Panc1 (cell line): Measurements from ENCODE around the gene TMEM259. TPM values are rescaled to one million over a fixed set of nuclear protein-coding genes. Genes with fewer than 3 reads are reported as not detected.

Experiments used
- ATAC-seq: fragments of 200-7000 bp; cut with Tn5 transposase; 2 replicates; pipeline ENCODE4 v1.9.1; 2020; ENCODE audit warnings: mild to moderate bottlenecking, moderate library complexity
- BruUV-seq: library from RNA; stranded (reverse); fragments of 400-500 nt; replicated peaks from 2 replicates; lab custom pipeline; 2021; lab: Mats Ljungman, UMichigan
- CTCF ChIA-PET: fragments of 300-600 bp; sonication (Branson Sonifier 250); formaldehyde crosslinking; loops from one replicate; lab custom pipeline; 2022; ENCODE audit warnings: antibody characterized with exemption; lab: Charles Lee
- POLR2A ChIA-PET: fragments of 300-600 bp; sonication (Branson Sonifier 250); formaldehyde crosslinking; loops from one replicate; lab custom pipeline; 2022; ENCODE audit warnings: antibody characterized with exemption; lab: Charles Lee
- DNase-seq: peaks from one replicate; pipeline ENCODE4 v3.0.0-alpha.2; 2010; ENCODE audit warnings: low read depth, low spot score
- H3K27ac ChIP-seq: 2 replicates; pipeline ENCODE4 v1.5.1; 2011; ENCODE audit warnings: mild to moderate bottlenecking, low read length, inconsistent platforms
- H3K27me3 ChIP-seq: fragments of 200-500 bp; sonication (Bioruptor generic); 2 replicates; pipeline ENCODE4 v1.6.0; 2014; ENCODE audit warnings: low read length, inconsistent platforms; ENCODE audit not compliant: control insufficient read depth, insufficient read depth
- H3K36me3 ChIP-seq: fragments of 200-500 bp; sonication (Bioruptor generic); 2 replicates; pipeline ENCODE4 v1.5.1; 2014; ENCODE audit warnings: inconsistent platforms, mild to moderate bottlenecking, low read length, moderate library complexity; ENCODE audit not compliant: control insufficient read depth, insufficient read depth
- H3K4me1 ChIP-seq: 2 replicates; pipeline ENCODE4 v1.5.1; 2011; ENCODE audit warnings: inconsistent platforms, mild to moderate bottlenecking, low read length, moderate library complexity; ENCODE audit not compliant: control insufficient read depth, insufficient read depth
- H3K4me3 ChIP-seq, 2 experiments: 2 replicates each; pipeline ENCODE4 v1.5.1; 2011 to 2012; ENCODE audit warnings: low read depth in 2 of 2, low read length in 2 of 2, mild to moderate bottlenecking in 2 of 2, inconsistent platforms in 1 of 2, moderate library complexity in 1 of 2
- H3K9me3 ChIP-seq: fragments of 200-500 bp; sonication (Bioruptor generic); 2 replicates; pipeline ENCODE4 v1.5.1; 2014; ENCODE audit warnings: low read depth, mild to moderate bottlenecking, inconsistent platforms, low read length, moderate library complexity; ENCODE audit not compliant: control insufficient read depth, insufficient read depth
- POLR2AphosphoS5 ChIP-seq: IDR thresholded peaks from 2 replicates; pipeline ENCODE4 v1.6.1; 2012; ENCODE audit warnings: mild to moderate bottlenecking, low read depth, low read length, moderate library complexity
- SIN3A ChIP-seq: IDR thresholded peaks from 2 replicates; pipeline ENCODE4 v1.6.1; 2012; ENCODE audit warnings: low read depth, mild to moderate bottlenecking, low read length, moderate library complexity, borderline replicate concordance; ENCODE audit not compliant: insufficient read depth
- TCF7L2 ChIP-seq: IDR thresholded peaks from 2 replicates; pipeline ENCODE4 v1.6.1; 2011; ENCODE audit warnings: mild to moderate bottlenecking, low read depth, low read length, inconsistent platforms
- in situ Hi-C: cut with HindIII; loops from 2 replicates; pipeline ENCODE4 v1.10.0; 2016; ENCODE audit warnings: low sequenced_read_pairs, low pct_unique_long_range_greater_than_20kb
- intact Hi-C: fragments of 100-400 bp; cut with micrococcal nuclease; formaldehyde crosslinking; loops from one replicate; pipeline ENCODE4 v1.10.0; 2022; ENCODE audit not compliant: unreplicated experiment
- total RNA-seq: library from RNA; stranded (reverse); gene quantifications from one replicate; pipeline ENCODE4 v1.2.1, GENCODE V29; 2021; ENCODE audit not compliant: unreplicated experiment
- TF ChIP-seq, protein P1 (sequence below): fragments of 450-650 bp; IDR thresholded peaks from 2 replicates; pipeline ENCODE4 v1.5.1; 2017; ENCODE audit warnings: mild to moderate bottlenecking
- TF ChIP-seq, protein P2 (sequence below), 2 experiments: IDR thresholded peaks; 2 replicates each; pipeline ENCODE4 v1.6.1; 2011 to 2012; ENCODE audit warnings: low read depth in 2 of 2, control low read depth in 1 of 2, low read length in 1 of 2, mild to moderate bottlenecking in 1 of 2, moderate library complexity in 1 of 2; ENCODE audit not compliant: insufficient read depth in 1 of 2

The TMEM259 gene
- total RNA-seq, 1 experiment from 2014 or later = 193 TPM

DNA sequence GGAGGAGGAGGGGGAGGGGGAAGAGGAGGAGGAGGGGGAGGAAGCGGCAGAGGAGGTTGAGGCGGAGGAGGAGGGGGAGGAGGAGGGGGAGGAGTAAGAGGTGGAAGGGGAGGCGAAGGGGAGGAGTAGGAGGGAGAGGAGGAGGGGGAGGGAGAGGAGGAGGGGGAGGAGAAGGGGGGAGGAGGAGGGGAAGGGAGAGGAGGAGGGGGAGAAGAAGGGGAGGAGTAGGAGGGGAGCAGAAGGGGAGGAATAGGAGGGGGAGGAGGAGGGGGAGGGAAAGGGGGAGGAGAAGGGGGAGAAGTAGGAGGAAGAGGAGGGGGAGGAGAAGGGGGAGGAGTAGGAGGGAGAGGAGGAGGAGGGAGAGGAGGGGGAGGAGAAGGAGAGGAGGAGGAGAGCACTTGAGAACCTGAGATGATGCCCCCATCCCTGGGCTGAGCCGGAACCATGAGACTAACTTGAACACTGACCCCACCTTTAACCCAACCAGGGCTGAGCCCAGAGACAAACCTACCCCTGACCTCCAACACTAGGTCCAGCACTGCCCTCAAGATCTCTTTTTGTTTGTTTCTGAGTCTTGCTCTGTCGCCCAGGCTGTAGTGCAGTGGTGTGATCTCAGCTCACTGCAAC lies 31.5 kb upstream of the TMEM259 start:
- 0 out of 2 replicates have a peak, but pooled peaks have one; percentile 39 for ATAC-seq

DNA sequence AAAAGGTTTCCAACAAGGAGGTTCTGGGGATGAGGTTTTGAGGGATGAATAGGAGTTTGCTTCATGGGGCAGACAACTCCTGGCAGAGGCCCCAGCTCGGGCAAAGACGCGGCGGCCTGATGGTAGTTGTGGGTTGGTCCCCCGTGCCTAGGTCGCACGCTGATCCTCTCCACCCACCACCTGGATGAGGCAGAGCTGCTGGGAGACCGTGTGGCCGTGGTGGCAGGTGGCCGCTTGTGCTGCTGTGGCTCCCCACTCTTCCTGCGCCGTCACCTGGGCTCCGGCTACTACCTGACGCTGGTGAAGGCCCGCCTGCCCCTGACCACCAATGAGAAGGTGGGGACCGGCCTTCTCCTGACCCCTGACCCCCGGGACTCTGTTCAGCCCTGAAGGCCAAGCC lies 30.9 kb upstream of the TMEM259 start:
- no peaks in the 10 kb centered on the region for H3K4me1 ChIP-seq
- CTCF ChIA-PET = no interaction called here
- intact Hi-C loops (no loop called here), in situ Hi-C loops (no loop called here)
- H3K9me3 ChIP-seq = no peaks in the 10 kb centered on the region
- no peak for TF ChIP-seq POLR2AphosphoS5
- TF ChIP-seq SIN3A = no peak
- TF ChIP-seq, protein P1, sequence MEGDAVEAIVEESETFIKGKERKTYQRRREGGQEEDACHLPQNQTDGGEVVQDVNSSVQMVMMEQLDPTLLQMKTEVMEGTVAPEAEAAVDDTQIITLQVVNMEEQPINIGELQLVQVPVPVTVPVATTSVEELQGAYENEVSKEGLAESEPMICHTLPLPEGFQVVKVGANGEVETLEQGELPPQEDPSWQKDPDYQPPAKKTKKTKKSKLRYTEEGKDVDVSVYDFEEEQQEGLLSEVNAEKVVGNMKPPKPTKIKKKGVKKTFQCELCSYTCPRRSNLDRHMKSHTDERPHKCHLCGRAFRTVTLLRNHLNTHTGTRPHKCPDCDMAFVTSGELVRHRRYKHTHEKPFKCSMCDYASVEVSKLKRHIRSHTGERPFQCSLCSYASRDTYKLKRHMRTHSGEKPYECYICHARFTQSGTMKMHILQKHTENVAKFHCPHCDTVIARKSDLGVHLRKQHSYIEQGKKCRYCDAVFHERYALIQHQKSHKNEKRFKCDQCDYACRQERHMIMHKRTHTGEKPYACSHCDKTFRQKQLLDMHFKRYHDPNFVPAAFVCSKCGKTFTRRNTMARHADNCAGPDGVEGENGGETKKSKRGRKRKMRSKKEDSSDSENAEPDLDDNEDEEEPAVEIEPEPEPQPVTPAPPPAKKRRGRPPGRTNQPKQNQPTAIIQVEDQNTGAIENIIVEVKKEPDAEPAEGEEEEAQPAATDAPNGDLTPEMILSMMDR = no peak
- no TSS peak for BruUV-seq
- DNase-seq = no peak
- H3K4me3 ChIP-seq = no peak overlapping the region
- ATAC-seq = no peak
- POLR2A ChIA-PET = no interaction called here
- H3K27me3 ChIP-seq = no peaks in the 10 kb centered on the region
- no peak overlapping the region for H3K27ac ChIP-seq
- no peaks in the 10 kb centered on the region for H3K36me3 ChIP-seq

More for the DNA sequence above, 31.5 kb upstream of the TMEM259 start:
- in situ Hi-C loops = no loop called here
- H3K36me3 ChIP-seq = no peaks in the 10 kb centered on the region
- intact Hi-C loops = no loop called here
- no peaks in the 10 kb centered on the region for H3K4me1 ChIP-seq
- no peak for DNase-seq
- TF ChIP-seq, protein P2, sequence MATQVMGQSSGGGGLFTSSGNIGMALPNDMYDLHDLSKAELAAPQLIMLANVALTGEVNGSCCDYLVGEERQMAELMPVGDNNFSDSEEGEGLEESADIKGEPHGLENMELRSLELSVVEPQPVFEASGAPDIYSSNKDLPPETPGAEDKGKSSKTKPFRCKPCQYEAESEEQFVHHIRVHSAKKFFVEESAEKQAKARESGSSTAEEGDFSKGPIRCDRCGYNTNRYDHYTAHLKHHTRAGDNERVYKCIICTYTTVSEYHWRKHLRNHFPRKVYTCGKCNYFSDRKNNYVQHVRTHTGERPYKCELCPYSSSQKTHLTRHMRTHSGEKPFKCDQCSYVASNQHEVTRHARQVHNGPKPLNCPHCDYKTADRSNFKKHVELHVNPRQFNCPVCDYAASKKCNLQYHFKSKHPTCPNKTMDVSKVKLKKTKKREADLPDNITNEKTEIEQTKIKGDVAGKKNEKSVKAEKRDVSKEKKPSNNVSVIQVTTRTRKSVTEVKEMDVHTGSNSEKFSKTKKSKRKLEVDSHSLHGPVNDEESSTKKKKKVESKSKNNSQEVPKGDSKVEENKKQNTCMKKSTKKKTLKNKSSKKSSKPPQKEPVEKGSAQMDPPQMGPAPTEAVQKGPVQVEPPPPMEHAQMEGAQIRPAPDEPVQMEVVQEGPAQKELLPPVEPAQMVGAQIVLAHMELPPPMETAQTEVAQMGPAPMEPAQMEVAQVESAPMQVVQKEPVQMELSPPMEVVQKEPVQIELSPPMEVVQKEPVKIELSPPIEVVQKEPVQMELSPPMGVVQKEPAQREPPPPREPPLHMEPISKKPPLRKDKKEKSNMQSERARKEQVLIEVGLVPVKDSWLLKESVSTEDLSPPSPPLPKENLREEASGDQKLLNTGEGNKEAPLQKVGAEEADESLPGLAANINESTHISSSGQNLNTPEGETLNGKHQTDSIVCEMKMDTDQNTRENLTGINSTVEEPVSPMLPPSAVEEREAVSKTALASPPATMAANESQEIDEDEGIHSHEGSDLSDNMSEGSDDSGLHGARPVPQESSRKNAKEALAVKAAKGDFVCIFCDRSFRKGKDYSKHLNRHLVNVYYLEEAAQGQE (IDR thresholded peaks at IDR 0.05; ENCODE audit: insufficient read depth in 1 of 2, low read depth in 2 of 2, low read length in 1 of 2) = no peak
- no peak for TF ChIP-seq TCF7L2
- no peak for TF ChIP-seq POLR2AphosphoS5
- TF ChIP-seq, protein P1 = no peak
- no peak for TF ChIP-seq SIN3A
- BruUV-seq = no TSS peak
- H3K4me3 ChIP-seq = no peak overlapping the region
- POLR2A ChIA-PET = no interaction called here
- H3K27ac ChIP-seq = no peak overlapping the region
- no peaks in the 10 kb centered on the region for H3K9me3 ChIP-seq
- H3K27me3 ChIP-seq = no peaks in the 10 kb centered on the region
- CTCF ChIA-PET = no interaction called here
